Vagina (tissue), 2 donors: ENCODE measurements around the gene ZCCHC3.

Source experiments
- CTCF ChIP-seq, 3 experiments: fragments of 450-650 bp in 2 of 3; fragments of 200-600 bp in 1 of 3; sonication (generic) in 1 of 3; IDR thresholded peaks; one replicate each; pipeline ENCODE4 v1.5.1; 2017 to 2019; ENCODE audit warnings: antibody characterized with exemption in 3 of 3, mild to moderate bottlenecking in 2 of 3, moderate library complexity in 2 of 3
- POLR2A ChIP-seq, 2 donors: fragments of 450-650 bp; IDR thresholded peaks; one replicate each; pipeline ENCODE4 v1.6.1; 2017; ENCODE audit warnings: antibody characterized with exemption in 2 of 2, mild to moderate bottlenecking in 2 of 2, moderate library complexity in 2 of 2
- POLR2AphosphoS5 ChIP-seq, 2 donors: sonication (generic); formaldehyde crosslinking; IDR thresholded peaks; one replicate each; pipeline ENCODE4 v1.9.0; 2017; ENCODE audit warnings: antibody characterized with exemption in 2 of 2, mild to moderate bottlenecking in 2 of 2, low read depth in 1 of 2; ENCODE audit not compliant: insufficient read depth in 1 of 2

GRCh38 chr20:312866-313265 is 15.5 kb downstream of the ZCCHC3 start:
- no peak for TF ChIP-seq CTCF (IDR thresholded peaks at IDR 0.05)
- TF ChIP-seq POLR2A (IDR thresholded peaks at IDR 0.05): no peak
- no peak for TF ChIP-seq POLR2AphosphoS5 (IDR thresholded peaks at IDR 0.05; ENCODE audit: insufficient read depth in 1 of 2, low read depth in 1 of 2)
